ENCODE results near the gene AK1. TPM values are rescaled to one million over a fixed set of nuclear protein-coding genes. Genes with fewer than 3 reads are reported as not detected.

AK1 gene
- total RNA-seq, 1 experiment from 2014 or later, result 62.1 TPM

DNA sequence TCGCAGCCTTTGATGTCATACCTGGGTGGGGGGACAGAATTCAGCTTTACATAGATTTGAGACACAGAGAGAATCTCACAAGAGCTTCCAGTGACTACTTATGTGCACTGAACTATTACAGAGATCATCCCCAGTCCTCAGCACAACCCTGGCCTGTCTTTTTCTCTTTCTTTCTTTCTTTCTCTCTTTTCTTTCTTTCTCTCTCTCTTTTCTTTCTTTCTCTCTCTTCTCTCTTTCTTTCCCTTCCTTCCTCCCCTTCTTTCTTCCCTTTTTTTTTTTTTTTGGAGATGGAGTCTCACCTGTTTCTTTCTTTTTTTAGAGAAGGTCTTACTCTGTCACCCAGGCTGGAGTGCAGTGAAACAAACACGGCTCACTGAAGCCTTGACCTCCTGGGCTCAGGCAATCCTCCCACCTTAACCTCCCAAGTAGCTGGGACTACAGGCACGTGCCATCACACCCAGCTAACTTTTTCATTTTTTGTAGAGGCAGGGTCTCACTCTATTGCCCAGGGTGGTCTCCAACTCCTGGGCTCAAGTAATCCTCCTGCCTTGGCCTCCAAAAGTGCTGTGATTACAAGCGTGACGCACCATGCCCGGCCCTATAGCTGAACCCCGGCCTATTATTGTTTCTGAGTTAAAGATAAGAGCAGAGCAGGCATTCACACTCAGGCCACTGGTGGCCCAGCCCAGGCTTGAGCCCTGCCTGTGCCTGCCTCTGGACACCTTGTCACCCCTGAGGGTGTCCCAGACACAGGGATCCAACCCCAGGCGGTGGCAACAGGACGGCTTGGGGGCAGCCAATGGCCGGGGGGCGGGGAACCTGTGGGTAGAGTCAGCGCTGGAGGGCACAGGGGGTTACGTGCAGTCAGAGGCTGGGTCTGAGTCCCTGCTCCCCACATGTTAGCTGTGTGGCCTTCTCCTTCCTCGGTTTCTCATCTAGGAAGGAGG lies 48.8 kb upstream of the AK1 start:
- no peak for ATAC-seq
- no peak for DNase-seq (ENCODE audit: low read depth, low spot score)
- no TSS peak for BruUV-seq (replicated peaks)
- H3K4me3 ChIP-seq (ENCODE audit: low read depth in 2 of 2, low read length in 2 of 2), result no peak overlapping the region
- TF ChIP-seq, protein P1, sequence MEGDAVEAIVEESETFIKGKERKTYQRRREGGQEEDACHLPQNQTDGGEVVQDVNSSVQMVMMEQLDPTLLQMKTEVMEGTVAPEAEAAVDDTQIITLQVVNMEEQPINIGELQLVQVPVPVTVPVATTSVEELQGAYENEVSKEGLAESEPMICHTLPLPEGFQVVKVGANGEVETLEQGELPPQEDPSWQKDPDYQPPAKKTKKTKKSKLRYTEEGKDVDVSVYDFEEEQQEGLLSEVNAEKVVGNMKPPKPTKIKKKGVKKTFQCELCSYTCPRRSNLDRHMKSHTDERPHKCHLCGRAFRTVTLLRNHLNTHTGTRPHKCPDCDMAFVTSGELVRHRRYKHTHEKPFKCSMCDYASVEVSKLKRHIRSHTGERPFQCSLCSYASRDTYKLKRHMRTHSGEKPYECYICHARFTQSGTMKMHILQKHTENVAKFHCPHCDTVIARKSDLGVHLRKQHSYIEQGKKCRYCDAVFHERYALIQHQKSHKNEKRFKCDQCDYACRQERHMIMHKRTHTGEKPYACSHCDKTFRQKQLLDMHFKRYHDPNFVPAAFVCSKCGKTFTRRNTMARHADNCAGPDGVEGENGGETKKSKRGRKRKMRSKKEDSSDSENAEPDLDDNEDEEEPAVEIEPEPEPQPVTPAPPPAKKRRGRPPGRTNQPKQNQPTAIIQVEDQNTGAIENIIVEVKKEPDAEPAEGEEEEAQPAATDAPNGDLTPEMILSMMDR (IDR thresholded peaks at IDR 0.05), result no peak
- TF ChIP-seq, protein P2, sequence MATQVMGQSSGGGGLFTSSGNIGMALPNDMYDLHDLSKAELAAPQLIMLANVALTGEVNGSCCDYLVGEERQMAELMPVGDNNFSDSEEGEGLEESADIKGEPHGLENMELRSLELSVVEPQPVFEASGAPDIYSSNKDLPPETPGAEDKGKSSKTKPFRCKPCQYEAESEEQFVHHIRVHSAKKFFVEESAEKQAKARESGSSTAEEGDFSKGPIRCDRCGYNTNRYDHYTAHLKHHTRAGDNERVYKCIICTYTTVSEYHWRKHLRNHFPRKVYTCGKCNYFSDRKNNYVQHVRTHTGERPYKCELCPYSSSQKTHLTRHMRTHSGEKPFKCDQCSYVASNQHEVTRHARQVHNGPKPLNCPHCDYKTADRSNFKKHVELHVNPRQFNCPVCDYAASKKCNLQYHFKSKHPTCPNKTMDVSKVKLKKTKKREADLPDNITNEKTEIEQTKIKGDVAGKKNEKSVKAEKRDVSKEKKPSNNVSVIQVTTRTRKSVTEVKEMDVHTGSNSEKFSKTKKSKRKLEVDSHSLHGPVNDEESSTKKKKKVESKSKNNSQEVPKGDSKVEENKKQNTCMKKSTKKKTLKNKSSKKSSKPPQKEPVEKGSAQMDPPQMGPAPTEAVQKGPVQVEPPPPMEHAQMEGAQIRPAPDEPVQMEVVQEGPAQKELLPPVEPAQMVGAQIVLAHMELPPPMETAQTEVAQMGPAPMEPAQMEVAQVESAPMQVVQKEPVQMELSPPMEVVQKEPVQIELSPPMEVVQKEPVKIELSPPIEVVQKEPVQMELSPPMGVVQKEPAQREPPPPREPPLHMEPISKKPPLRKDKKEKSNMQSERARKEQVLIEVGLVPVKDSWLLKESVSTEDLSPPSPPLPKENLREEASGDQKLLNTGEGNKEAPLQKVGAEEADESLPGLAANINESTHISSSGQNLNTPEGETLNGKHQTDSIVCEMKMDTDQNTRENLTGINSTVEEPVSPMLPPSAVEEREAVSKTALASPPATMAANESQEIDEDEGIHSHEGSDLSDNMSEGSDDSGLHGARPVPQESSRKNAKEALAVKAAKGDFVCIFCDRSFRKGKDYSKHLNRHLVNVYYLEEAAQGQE (IDR thresholded peaks at IDR 0.05; ENCODE audit: insufficient read depth in 1 of 2, low read depth in 2 of 2, low read length in 1 of 2), result no peak
- TF ChIP-seq SIN3A (IDR thresholded peaks at IDR 0.05; ENCODE audit: borderline replicate concordance, insufficient read depth, low read depth, low read length) (no peak), POLR2AphosphoS5 (IDR thresholded peaks at IDR 0.05; ENCODE audit: low read depth, low read length) (no peak)
- no peaks in the 10 kb centered on the region for H3K36me3 ChIP-seq (ENCODE audit: control insufficient read depth, insufficient read depth, low read length)
- ChIA-PET CTCF (no interaction called here), POLR2A (interaction anchor here (0.6 kb wide), 1 partner anchor 124 kb away, joined by 14 read pairs; no protein-coding TSS in a partner anchor)
- intact Hi-C loops (cut with micrococcal nuclease; ENCODE audit: unreplicated experiment) (no loop called here), in situ Hi-C loops (cut with HindIII; ENCODE audit: low pct_unique_long_range_greater_than_20kb, low sequenced_read_pairs) (loop anchor here (25.0 kb wide), 1 partner anchor 161 kb away; no protein-coding TSS in a partner anchor)
- no peaks in the 10 kb centered on the region for H3K9me3 ChIP-seq (ENCODE audit: control insufficient read depth, insufficient read depth, low read depth, low read length)
- H3K27me3 ChIP-seq (ENCODE audit: control insufficient read depth, insufficient read depth, low read length), result no peaks in the 10 kb centered on the region
- H3K27ac ChIP-seq (ENCODE audit: low read length), result no peak overlapping the region
- H3K4me1 ChIP-seq (ENCODE audit: control insufficient read depth, insufficient read depth, low read length), result peaks cover 14% of the 10 kb centered on the region

DNA sequence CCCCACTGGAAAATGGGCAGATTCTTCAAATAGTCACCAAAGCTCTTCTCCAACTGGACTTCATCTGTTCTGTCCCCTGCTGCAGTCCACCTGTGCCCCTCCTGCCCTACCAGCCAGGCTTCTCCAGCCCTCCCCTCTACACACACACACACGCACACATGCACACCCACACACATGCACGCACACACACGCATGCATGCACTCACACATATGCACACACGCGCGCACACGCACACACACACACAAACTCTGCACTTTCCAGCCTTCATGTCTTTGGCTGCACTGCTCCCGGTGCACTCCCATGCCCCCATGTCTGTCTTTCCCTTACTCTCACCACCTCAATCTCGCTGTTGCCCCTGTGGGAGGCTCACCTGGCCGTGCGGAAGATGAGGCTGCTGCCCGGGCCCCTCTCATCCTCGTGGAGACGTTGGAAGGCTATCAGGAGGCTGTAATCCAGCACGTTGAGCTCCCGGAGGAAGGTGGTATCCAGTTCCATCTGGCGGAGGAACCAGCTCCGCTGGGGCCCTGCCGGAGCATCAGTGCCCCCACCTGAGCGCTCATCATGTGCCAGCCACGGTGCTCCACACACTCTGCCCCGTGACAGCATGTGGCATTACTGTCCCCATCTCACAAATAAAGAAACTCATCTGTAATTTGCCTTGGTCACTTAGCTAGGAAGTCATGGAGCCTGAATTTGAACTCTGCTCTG lies 47.4 kb upstream of the AK1 start:
- CTCF ChIA-PET, result no interaction called here
- TF ChIP-seq, protein P1 (IDR thresholded peaks at IDR 0.05), result no peak
- TF ChIP-seq TCF7L2 (IDR thresholded peaks at IDR 0.05; ENCODE audit: low read depth, low read length) (no peak), POLR2AphosphoS5 (IDR thresholded peaks at IDR 0.05; ENCODE audit: low read depth, low read length) (no peak), SIN3A (IDR thresholded peaks at IDR 0.05; ENCODE audit: borderline replicate concordance, insufficient read depth, low read depth, low read length) (no peak)
- TF ChIP-seq, protein P2 (IDR thresholded peaks at IDR 0.05; ENCODE audit: insufficient read depth in 1 of 2, low read depth in 2 of 2, low read length in 1 of 2), result no peak
- H3K36me3 ChIP-seq (ENCODE audit: control insufficient read depth, insufficient read depth, low read length), result no peaks in the 10 kb centered on the region
- no peak for DNase-seq (ENCODE audit: low read depth, low spot score)
- intact Hi-C loops (cut with micrococcal nuclease; ENCODE audit: unreplicated experiment), result loop anchor here (5.0 kb wide), 1 partner anchor 183 kb away; no protein-coding TSS in a partner anchor
- in situ Hi-C loops (cut with HindIII; ENCODE audit: low pct_unique_long_range_greater_than_20kb, low sequenced_read_pairs), result loop anchor here (25.0 kb wide), 1 partner anchor 162 kb away; no protein-coding TSS in a partner anchor
- no peak overlapping the region for H3K27ac ChIP-seq (ENCODE audit: low read length)
- no peaks in the 10 kb centered on the region for H3K9me3 ChIP-seq (ENCODE audit: control insufficient read depth, insufficient read depth, low read depth, low read length)
- no peak for ATAC-seq
- peaks cover 14% of the 10 kb centered on the region for H3K4me1 ChIP-seq (ENCODE audit: control insufficient read depth, insufficient read depth, low read length)
- H3K27me3 ChIP-seq (ENCODE audit: control insufficient read depth, insufficient read depth, low read length), result no peaks in the 10 kb centered on the region
- H3K4me3 ChIP-seq (ENCODE audit: low read depth in 2 of 2, low read length in 2 of 2), result no peak overlapping the region
- no TSS peak for BruUV-seq (replicated peaks)
- POLR2A ChIA-PET, result no interaction called here

Data from Panc1 (cell line).